Measurements from ENCODE around the gene HTR5A. TPM values are rescaled to one million over a fixed set of nuclear protein-coding genes. Genes with fewer than 3 reads are reported as not detected.
"Not testable (repeated sequence)": the region's sequence is repeated elsewhere in the genome, so short reads cannot be mapped to it uniquely, and the experiment has no call there.

Gene HTR5A
- total and polyA plus RNA-seq, 10 of the 15 experiments (the other 5 are each of a cell fraction or from before 2014, with no cell fraction given): not detected

DNA sequence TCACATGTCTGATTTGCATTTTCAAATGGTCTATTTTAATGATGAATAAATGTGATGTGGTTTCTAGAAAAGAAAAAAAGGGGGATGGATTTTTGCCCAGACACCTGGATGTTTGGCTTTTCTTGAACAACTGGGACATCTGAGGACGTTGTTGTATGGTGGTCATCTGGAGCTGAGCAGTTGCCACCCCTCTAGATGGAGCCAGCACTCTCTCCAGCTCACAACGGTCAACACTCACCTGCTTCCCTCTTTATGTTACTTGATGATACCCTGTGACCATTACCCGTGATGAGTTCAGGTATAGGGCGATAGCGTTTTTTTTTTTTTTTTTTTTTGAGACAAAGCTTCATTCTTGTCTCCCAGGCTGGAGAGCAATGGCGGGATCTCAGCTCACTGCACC is 37.1 kb upstream of the HTR5A start:
- ChIA-PET POLR2A (interaction anchor here (0.6 kb wide), 1 partner anchor 338 kb away, joined by 3 read pairs; no protein-coding TSS in a partner anchor), SMC1A (ENCODE audit: uncharacterized antibody, unreplicated experiment) (interaction anchor here (0.8 kb wide), 1 partner anchor 12 kb away, joined by 3 read pairs; no protein-coding TSS in a partner anchor), CTCF (interaction anchor here (1.9 kb wide), 1 partner anchor 12 kb away, joined by 6 read pairs; no protein-coding TSS in a partner anchor), RAD21 (ENCODE audit: unreplicated experiment) (interaction anchor here (1.2 kb wide), 1 partner anchor 106 kb away, joined by 3 read pairs; no protein-coding TSS in a partner anchor)
- in situ Hi-C loops (cut with MboI): no loop called here
- H3K79me2 ChIP-seq (ENCODE audit: control insufficient read depth, insufficient read depth, low read length): no peaks in the 10 kb centered on the region
- intact Hi-C loops (cut with micrococcal nuclease; ENCODE audit: unreplicated experiment): no loop called here
- no peak for FAIRE-seq
- WGBS (ENCODE audit: insufficient coverage, insufficient replicate concordance, low lambda C conversion rate, missing lambda C conversion rate): 2% methylated on average over 6 of the region's 6 CpGs
- H3K4me1 ChIP-seq (ENCODE audit: control insufficient read depth, insufficient read depth, low read length): no peaks in the 10 kb centered on the region
- TF ChIP-seq, protein P1, sequence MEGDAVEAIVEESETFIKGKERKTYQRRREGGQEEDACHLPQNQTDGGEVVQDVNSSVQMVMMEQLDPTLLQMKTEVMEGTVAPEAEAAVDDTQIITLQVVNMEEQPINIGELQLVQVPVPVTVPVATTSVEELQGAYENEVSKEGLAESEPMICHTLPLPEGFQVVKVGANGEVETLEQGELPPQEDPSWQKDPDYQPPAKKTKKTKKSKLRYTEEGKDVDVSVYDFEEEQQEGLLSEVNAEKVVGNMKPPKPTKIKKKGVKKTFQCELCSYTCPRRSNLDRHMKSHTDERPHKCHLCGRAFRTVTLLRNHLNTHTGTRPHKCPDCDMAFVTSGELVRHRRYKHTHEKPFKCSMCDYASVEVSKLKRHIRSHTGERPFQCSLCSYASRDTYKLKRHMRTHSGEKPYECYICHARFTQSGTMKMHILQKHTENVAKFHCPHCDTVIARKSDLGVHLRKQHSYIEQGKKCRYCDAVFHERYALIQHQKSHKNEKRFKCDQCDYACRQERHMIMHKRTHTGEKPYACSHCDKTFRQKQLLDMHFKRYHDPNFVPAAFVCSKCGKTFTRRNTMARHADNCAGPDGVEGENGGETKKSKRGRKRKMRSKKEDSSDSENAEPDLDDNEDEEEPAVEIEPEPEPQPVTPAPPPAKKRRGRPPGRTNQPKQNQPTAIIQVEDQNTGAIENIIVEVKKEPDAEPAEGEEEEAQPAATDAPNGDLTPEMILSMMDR (IDR thresholded peaks at IDR 0.05 in 2 of 3, conservative IDR thresholded peaks at IDR 0.05 in 1 of 3; ENCODE audit: control insufficient read depth in 2 of 3, extremely low read depth in 1 of 3, insufficient read depth in 1 of 3, low read depth in 3 of 3, low read length in 3 of 3): peak in 1 of 3 experiments; percentile 11; a peak in 1 of 6 replicates
- no peak for TF ChIP-seq BCL11A (IDR thresholded peaks at IDR 0.05; ENCODE audit: low read depth, low read length)
- H3K4me3 ChIP-seq: no peak overlapping the region
- no peak for DNase-seq (ENCODE audit: low read depth, low spot score)
- no peak overlapping the region for H3K9ac ChIP-seq (ENCODE audit: control insufficient read depth, insufficient read depth, low read length)
- ATAC-seq: no peak
- no peaks in the 10 kb centered on the region for H3K36me3 ChIP-seq (ENCODE audit: control insufficient read depth in 2 of 2, insufficient read depth in 2 of 2, low read length in 1 of 2)
- no peaks in the 10 kb centered on the region; the same call in 2 of the 3 replicates for H3K9me3 ChIP-seq (replicated peaks; ENCODE audit: control insufficient read depth, insufficient read depth, low read length)
- H2AFZ ChIP-seq (ENCODE audit: control insufficient read depth, low read depth, low read length): no peak overlapping the region
- H4K20me1 ChIP-seq (ENCODE audit: control insufficient read depth, insufficient read depth): no peaks in the 10 kb centered on the region
- H3K27ac ChIP-seq (ENCODE audit: control insufficient read depth, insufficient read depth): no peak overlapping the region
- no TSS peak for BruUV-seq (replicated peaks)
- H3K4me2 ChIP-seq (ENCODE audit: control insufficient read depth, insufficient read depth): no peak overlapping the region
- H3K27me3 ChIP-seq (replicated peaks in 1 of 2; ENCODE audit: control insufficient read depth in 2 of 2, insufficient read depth in 2 of 2, low read length in 1 of 2): no peaks in the 10 kb centered on the region

GRCh38 chr7:155034495-155034894 is 35.6 kb upstream of the HTR5A start:
- H3K4me3 ChIP-seq; FAIRE-seq; POLR2A ChIA-PET; H3K9ac ChIP-seq (ENCODE audit: control insufficient read depth, insufficient read depth, low read length); H3K4me1 ChIP-seq (ENCODE audit: control insufficient read depth, insufficient read depth, low read length); intact Hi-C loops (cut with micrococcal nuclease; ENCODE audit: unreplicated experiment); in situ Hi-C loops (cut with MboI); H3K27me3 ChIP-seq (replicated peaks in 1 of 2; ENCODE audit: control insufficient read depth in 2 of 2, insufficient read depth in 2 of 2, low read length in 1 of 2); DNase-seq (ENCODE audit: low read depth, low spot score); H2AFZ ChIP-seq (ENCODE audit: control insufficient read depth, low read depth, low read length); ATAC-seq; H3K36me3 ChIP-seq (ENCODE audit: control insufficient read depth in 2 of 2, insufficient read depth in 2 of 2, low read length in 1 of 2); CTCF ChIA-PET; H3K4me2 ChIP-seq (ENCODE audit: control insufficient read depth, insufficient read depth); BruUV-seq (replicated peaks); SMC1A ChIA-PET (ENCODE audit: uncharacterized antibody, unreplicated experiment); H3K79me2 ChIP-seq (ENCODE audit: control insufficient read depth, insufficient read depth, low read length); H3K9me3 ChIP-seq (replicated peaks; ENCODE audit: control insufficient read depth, insufficient read depth, low read length); H4K20me1 ChIP-seq (ENCODE audit: control insufficient read depth, insufficient read depth); H3K27ac ChIP-seq (ENCODE audit: control insufficient read depth, insufficient read depth): not testable (repeated sequence)
- RAD21 ChIA-PET (ENCODE audit: unreplicated experiment): interaction anchor here (0.6 kb wide), 1 partner anchor 12 kb away, joined by 3 read pairs; no protein-coding TSS in a partner anchor
- 48% methylated on average over 11 of the region's 15 CpGs for WGBS (ENCODE audit: insufficient coverage, insufficient replicate concordance, low lambda C conversion rate, missing lambda C conversion rate)

Measured in GM12878 (cell line).